ENCODE measurements around the gene EFCAB12. TPM values are rescaled to one million over a fixed set of nuclear protein-coding genes. Genes with fewer than 3 reads are reported as not detected.

EFCAB12 gene
- under 0.01 and 0.09 TPM in 2 replicates for total RNA-seq

DNA sequence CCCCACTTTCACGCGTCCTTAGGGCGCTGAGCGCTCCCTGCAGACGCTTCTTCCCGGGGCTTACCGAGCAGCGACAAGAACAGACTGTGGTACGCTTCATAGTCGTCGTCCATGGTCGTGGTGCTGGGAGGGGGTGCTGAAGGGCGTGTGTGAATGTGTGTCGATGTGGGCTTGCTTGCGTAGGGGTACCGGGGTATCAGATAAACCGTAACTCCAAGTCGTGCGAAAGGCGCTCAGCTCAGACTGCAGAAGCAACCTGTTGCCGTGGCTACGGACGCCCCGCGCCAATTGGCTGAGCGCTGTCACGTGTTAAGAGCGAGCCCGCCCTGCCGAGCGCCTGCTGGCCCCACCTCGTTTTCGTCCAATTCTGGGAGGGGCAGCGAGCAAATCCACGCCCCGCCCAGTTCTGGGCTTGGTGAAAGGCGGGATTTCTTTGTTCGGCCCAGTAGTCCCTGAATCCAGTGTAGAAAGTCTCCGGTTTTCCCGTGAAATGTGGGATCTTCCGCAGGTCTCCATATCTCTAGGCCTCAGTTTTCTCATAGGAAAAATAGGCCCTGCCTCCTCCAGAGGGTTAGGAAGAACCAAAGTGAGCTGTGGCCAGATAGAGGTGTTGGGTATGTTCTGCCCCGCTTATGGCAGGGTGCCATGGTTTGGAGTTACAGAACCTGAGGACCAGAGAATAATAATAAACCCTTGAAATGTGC, at the start of gene EFCAB12:
Gene EFCAB12, minus strand, starts transcription at position 261 of the 704 bp plus-strand sequence. Its CDS starts 148 bp downstream, at position 113.

DNA sequence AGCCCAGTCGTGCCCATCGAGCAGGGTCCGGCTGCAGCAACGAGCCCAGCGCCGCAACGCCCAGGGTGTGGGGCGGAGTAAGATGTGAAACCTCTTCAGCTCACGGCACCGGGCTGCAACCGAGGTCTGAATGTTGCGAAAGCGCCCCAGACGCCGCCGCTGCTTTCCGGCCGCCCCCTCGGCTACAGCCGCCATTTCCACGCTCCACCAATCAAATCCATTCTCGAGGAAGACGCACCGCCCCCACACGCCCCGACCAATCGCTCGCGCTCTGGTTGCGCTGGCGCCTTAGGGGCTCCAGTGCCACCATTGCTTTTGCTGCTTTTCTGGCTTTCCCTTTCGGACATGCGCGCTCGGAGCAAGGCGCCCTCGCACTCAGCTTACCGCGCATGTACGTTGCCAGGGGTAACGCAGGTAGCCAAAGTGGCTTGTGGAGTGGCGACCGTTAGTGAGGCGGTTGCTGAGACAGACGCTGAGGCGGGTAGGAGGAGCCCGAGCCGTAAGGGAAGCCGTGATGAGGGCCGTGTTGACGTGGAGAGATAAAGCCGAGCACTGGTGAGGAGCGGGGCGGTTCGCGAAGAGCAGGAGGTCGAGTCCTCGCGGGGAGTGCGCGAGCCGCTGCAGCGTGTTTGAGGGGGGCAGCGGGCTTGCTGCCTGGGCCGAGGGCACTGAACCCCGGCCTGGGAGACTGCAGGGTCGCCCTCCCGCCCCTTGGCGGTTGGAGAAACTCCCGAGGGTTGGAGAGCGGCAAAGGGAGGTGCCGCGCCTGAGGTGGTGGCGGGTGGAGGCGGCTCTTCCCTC, 11.6 kb upstream of the EFCAB12 start, which contains the start of the genes IFT122 and MBD4:
Gene IFT122, plus strand, starts transcription at position 408 of the 801 bp plus-strand sequence. Its CDS starts 107 bp downstream, at position 515.
Gene MBD4, minus strand, starts transcription at position 132 of the 801 bp plus-strand sequence. Its CDS starts 115 bp downstream, at position 17.

Other genes starting within 250 kb of the EFCAB12 start
- gene CNBP, start 244.7 kb downstream of the EFCAB12 start, total RNA-seq: 265 and 277 TPM in 2 replicates
- 502 and 503 TPM in 2 replicates for gene COPG1, start 179.0 kb downstream of the EFCAB12 start, total RNA-seq
- 15.8 and 16.1 TPM in 2 replicates for gene HMCES, start 149.8 kb downstream of the EFCAB12 start, total RNA-seq
- gene MBD4, start 11.3 kb upstream of the EFCAB12 start, total RNA-seq: 30.0 and 38.7 TPM in 2 replicates
- gene IFT122, start 11.6 kb upstream of the EFCAB12 start, total RNA-seq: 20.2 and 26.9 TPM in 2 replicates
- gene RHO, start 100.0 kb upstream of the EFCAB12 start, total RNA-seq: not detected in 2 replicates
- gene H1-8, start 114.5 kb upstream of the EFCAB12 start, total RNA-seq: not detected in 2 replicates
- gene PLXND1, start 178.0 kb upstream of the EFCAB12 start, total RNA-seq: 38.5 and 64.3 TPM in 2 replicates